ENCODE data around the gene NUBP2. TPM values are rescaled to one million over a fixed set of nuclear protein-coding genes. Genes with fewer than 3 reads are reported as not detected.

NUBP2 gene
- total RNA-seq, 1 donor from 2014 or later, result 66.1 TPM

DNA sequence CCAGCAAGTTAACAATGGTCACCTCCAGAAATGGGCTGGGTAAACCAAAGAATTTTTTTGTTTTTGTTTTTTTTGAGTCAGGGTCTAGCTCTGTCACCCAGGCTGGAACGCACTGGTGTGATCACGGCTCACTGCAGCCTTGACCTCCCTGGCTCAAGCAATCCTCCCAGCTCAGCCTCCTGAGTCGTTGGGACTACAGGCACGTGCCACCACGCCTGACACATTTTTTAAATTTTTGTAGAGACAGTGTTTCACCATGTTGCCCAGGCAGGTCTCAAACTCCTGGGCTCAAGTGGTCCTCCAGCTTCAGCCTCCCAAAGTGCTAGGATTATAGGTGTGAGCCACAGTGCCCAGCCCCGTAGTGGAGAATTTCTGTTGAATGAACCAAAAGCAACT lies 2.1 kb upstream of the NUBP2 start:
- no peak for DNase-seq
- Mint-ChIP-seq H3K27ac (ENCODE audit: unreplicated experiment) (no peak overlapping the region), H3K4me3 (ENCODE audit: unreplicated experiment) (peak overlapping the region; percentile 90), H3K36me3 (ENCODE audit: unreplicated experiment) (no peaks in the 10 kb centered on the region), H3K4me1 (ENCODE audit: low read depth, unreplicated experiment) (peaks cover 9% of the 10 kb centered on the region), H3K9me3 (ENCODE audit: unreplicated experiment) (peaks cover 9% of the 10 kb centered on the region), H3K27me3 (ENCODE audit: unreplicated experiment) (peaks cover 23% of the 10 kb centered on the region)
- TF ChIP-seq, protein P1, sequence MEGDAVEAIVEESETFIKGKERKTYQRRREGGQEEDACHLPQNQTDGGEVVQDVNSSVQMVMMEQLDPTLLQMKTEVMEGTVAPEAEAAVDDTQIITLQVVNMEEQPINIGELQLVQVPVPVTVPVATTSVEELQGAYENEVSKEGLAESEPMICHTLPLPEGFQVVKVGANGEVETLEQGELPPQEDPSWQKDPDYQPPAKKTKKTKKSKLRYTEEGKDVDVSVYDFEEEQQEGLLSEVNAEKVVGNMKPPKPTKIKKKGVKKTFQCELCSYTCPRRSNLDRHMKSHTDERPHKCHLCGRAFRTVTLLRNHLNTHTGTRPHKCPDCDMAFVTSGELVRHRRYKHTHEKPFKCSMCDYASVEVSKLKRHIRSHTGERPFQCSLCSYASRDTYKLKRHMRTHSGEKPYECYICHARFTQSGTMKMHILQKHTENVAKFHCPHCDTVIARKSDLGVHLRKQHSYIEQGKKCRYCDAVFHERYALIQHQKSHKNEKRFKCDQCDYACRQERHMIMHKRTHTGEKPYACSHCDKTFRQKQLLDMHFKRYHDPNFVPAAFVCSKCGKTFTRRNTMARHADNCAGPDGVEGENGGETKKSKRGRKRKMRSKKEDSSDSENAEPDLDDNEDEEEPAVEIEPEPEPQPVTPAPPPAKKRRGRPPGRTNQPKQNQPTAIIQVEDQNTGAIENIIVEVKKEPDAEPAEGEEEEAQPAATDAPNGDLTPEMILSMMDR (IDR thresholded peaks at IDR 0.05; ENCODE audit: partially characterized antibody, unreplicated experiment), result no peak

DNA sequence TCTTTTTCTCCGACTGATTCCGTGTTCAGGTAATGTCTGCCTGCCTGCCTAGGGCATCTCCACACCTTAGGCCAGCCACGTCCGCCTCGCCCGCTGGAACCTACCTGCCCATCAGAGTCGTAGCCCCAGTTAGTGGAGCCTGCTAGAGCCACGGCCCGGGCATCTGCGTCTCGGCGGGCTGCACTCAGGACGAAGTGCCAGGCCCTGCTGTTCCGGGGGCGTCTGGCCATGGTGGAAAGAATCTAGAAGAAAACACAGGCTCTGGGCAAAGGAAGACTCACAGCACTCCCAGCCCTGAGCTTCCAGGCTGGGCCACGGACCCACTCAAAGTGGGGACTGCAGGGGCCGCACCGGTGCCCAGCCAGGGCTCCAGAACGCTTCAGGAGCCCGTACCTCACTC lies 1.5 kb upstream of the NUBP2 start:
- Mint-ChIP-seq H3K4me1 (ENCODE audit: low read depth, unreplicated experiment) (peaks cover 9% of the 10 kb centered on the region), H3K27ac (ENCODE audit: unreplicated experiment) (peak overlapping the region; percentile 87), H3K4me3 (ENCODE audit: unreplicated experiment) (peak overlapping the region; percentile 90), H3K9me3 (ENCODE audit: unreplicated experiment) (peaks cover 6% of the 10 kb centered on the region), H3K27me3 (ENCODE audit: unreplicated experiment) (peaks cover 23% of the 10 kb centered on the region), H3K36me3 (ENCODE audit: unreplicated experiment) (no peaks in the 10 kb centered on the region)
- TF ChIP-seq, protein P1 (IDR thresholded peaks at IDR 0.05; ENCODE audit: partially characterized antibody, unreplicated experiment), result no peak
- peak; percentile 13 for DNase-seq

DNA sequence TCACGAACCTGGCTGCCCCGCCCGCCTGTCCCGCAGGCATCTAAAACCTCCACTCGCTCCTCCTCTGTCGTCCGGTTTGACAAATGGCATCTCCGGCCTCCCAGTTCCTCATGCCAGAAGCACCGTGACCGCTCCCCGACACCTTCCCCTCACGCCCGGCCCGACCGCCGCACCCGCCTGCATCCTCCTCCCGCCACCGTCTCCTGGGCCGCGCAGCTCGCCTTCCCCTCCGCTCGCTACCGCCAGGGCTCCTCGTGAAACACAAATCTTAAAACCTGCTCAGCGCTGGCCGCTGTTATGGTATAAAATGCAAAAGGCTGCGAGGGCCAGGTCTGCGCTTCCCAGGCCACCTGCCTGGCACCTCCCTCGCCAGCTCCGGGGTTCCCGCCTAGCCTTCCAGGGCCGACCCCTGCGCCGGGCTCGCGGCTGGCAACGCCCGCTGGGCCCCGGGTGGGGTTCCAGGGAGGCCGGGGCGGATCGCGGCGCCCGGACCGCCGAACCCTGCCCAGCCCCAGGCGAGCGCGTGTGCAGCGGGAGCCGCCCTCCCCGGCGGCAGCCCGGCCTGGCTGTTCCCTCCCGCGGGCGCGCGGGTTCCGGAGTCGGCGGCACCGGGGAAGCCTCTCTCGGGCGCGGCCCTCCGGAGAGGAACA lies 877 bp upstream of the NUBP2 start:
- TF ChIP-seq, protein P1 (IDR thresholded peaks at IDR 0.05; ENCODE audit: partially characterized antibody, unreplicated experiment), result no peak
- Mint-ChIP-seq H3K4me1 (ENCODE audit: low read depth, unreplicated experiment) (peaks cover 4% of the 10 kb centered on the region), H3K36me3 (ENCODE audit: unreplicated experiment) (no peaks in the 10 kb centered on the region), H3K27ac (ENCODE audit: unreplicated experiment) (peak overlapping the region; percentile 87), H3K27me3 (ENCODE audit: unreplicated experiment) (peaks cover 20% of the 10 kb centered on the region), H3K4me3 (ENCODE audit: unreplicated experiment) (peak overlapping the region; percentile 90), H3K9me3 (ENCODE audit: unreplicated experiment) (peaks cover 5% of the 10 kb centered on the region)
- peak; percentile 61 for DNase-seq

DNA sequence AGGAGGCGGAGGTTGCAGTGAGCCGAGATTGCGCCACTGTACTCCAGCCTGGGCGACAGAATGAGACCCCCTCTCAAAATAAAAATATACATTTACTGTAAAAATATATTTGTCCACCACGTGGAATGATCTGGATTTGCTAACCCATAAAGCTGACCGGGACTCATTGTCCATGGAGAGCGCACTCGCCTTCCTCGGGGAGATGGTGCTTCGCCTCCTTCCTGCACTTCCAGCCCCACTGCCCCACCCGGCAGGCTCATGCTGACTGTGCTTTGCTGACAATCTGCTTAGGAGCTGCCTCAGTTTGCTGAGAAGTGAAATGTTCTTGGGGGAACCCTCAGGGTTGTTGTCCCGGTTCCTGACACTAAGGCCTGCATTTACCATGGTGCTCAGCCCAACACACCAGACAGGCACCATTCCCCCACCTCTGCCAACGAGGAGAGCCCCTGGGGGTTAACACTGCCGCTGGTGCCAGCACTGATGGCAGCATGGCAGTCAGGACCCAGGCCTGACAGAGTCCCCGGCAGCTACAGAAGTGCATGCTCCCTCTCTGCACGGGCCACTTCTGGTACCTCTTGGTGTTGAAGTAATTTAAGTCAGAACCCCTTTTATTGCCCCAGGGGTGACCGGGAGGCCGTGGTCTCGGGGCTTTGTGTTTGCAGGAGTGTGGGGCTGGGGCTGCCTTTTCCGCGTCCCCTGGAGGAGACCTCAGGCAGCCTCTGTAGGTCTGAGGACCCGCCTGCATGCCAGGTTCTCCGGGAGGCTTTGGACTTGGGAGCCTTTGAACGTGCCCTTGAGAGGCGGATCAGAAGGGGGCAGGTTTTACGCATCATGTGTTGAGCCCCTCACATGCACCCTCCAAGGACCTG lies 2.5 kb downstream of the NUBP2 start:
- no peaks in the 10 kb centered on the region for H3K36me3 Mint-ChIP-seq (ENCODE audit: unreplicated experiment)
- peaks cover 2% of the 10 kb centered on the region for H3K4me1 Mint-ChIP-seq (ENCODE audit: low read depth, unreplicated experiment)
- DNase-seq, result no peak
- no peak overlapping the region for H3K4me3 Mint-ChIP-seq (ENCODE audit: unreplicated experiment)
- H3K27ac Mint-ChIP-seq (ENCODE audit: unreplicated experiment), result no peak overlapping the region
- H3K9me3 Mint-ChIP-seq (ENCODE audit: unreplicated experiment), result peaks cover 5% of the 10 kb centered on the region
- TF ChIP-seq, protein P1 (IDR thresholded peaks at IDR 0.05; ENCODE audit: partially characterized antibody, unreplicated experiment), result no peak
- peaks cover 15% of the 10 kb centered on the region for H3K27me3 Mint-ChIP-seq (ENCODE audit: unreplicated experiment)

DNA sequence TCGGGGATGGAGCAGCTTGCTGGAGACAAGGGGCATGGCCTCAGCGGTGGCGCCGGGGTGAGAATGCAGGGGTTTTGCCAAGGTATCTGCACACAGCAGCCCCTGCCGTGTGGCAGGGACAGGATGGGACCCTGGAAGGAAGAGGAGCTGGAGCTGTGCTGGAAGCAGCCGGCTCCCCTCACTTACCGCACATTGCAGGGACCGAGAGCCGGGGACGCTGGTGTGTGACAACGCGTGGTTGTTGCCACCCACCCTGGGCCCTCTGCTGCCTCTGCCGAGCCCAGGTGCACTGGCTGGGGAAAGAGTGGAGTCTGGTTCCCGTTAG lies 3.0 kb downstream of the NUBP2 start:
- H3K4me3 Mint-ChIP-seq (ENCODE audit: unreplicated experiment), result no peak overlapping the region
- peaks cover 2% of the 10 kb centered on the region for H3K4me1 Mint-ChIP-seq (ENCODE audit: low read depth, unreplicated experiment)
- DNase-seq, result no peak
- H3K36me3 Mint-ChIP-seq (ENCODE audit: unreplicated experiment), result no peaks in the 10 kb centered on the region
- peaks cover 15% of the 10 kb centered on the region for H3K27me3 Mint-ChIP-seq (ENCODE audit: unreplicated experiment)
- H3K27ac Mint-ChIP-seq (ENCODE audit: unreplicated experiment), result no peak overlapping the region
- TF ChIP-seq, protein P1 (IDR thresholded peaks at IDR 0.05; ENCODE audit: partially characterized antibody, unreplicated experiment), result no peak
- H3K9me3 Mint-ChIP-seq (ENCODE audit: unreplicated experiment), result peaks cover 3% of the 10 kb centered on the region

Data from glutamatergic neuron (in vitro differentiated cells).